ENCODE results near the gene CFAP47. TPM values are rescaled to one million over a fixed set of nuclear protein-coding genes. Genes with fewer than 3 reads are reported as not detected.
"Not testable (repeated sequence)": the region's sequence is repeated elsewhere in the genome, so short reads cannot be mapped to it uniquely, and the experiment has no call there.

Gene CFAP47
- total RNA-seq, 1 donor from 2014 or later: 0.54 TPM

DNA sequence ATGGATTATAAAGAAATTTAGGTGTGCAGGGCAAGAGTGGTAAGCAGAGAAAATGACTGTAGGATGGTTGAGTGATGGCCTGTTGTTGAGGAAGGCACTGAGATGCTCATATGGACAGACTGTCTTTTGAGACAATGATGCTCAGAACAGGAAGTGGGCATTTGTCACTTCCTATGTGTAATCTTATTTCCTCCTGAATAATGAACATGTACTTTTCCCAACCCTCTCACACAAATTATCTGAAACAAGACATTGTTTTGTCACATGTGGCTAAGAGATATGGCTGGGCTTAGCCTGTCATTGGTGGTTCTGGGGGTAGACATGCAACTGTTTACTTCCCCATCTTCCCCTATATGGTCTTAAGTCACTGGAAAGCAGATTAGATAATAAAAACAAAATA is 240.5 kb downstream of the CFAP47 start:
- no peak for DNase-seq (ENCODE audit: low spot score in 2 of 2, unreplicated experiment in 2 of 2)
- no peaks in the 10 kb centered on the region for H3K36me3 Mint-ChIP-seq
- H3K4me1 Mint-ChIP-seq: peaks cover 5% of the 10 kb centered on the region
- H3K27me3 Mint-ChIP-seq (ENCODE audit: low read depth): no peaks in the 10 kb centered on the region
- H3K27ac Mint-ChIP-seq: no peak overlapping the region
- TF ChIP-seq CTCF (IDR thresholded peaks at IDR 0.05; ENCODE audit: unreplicated experiment): no peak
- no peak overlapping the region for H3K4me3 Mint-ChIP-seq
- H3K9me3 Mint-ChIP-seq: peaks cover 19% of the 10 kb centered on the region

GRCh38 chrX:36198575-36198974 is 279.0 kb downstream of the CFAP47 start:
- H3K36me3 Mint-ChIP-seq: no peaks in the 10 kb centered on the region
- TF ChIP-seq CTCF (IDR thresholded peaks at IDR 0.05; ENCODE audit: unreplicated experiment): no peak
- no peak for DNase-seq (ENCODE audit: low spot score in 2 of 2, unreplicated experiment in 2 of 2)
- peaks cover 7% of the 10 kb centered on the region for H3K4me1 Mint-ChIP-seq
- no peak overlapping the region for H3K4me3 Mint-ChIP-seq
- peaks cover 29% of the 10 kb centered on the region for H3K9me3 Mint-ChIP-seq
- no peak overlapping the region for H3K27ac Mint-ChIP-seq
- H3K27me3 Mint-ChIP-seq (ENCODE audit: low read depth): no peaks in the 10 kb centered on the region

- no peaks in the 10 kb centered on the region for H3K36me3 Mint-ChIP-seq
- H3K9me3 Mint-ChIP-seq: peaks cover 20% of the 10 kb centered on the region
- DNase-seq (ENCODE audit: low spot score in 2 of 2, unreplicated experiment in 2 of 2): no peak
- no peak for TF ChIP-seq CTCF (IDR thresholded peaks at IDR 0.05; ENCODE audit: unreplicated experiment)
- H3K27me3 Mint-ChIP-seq (ENCODE audit: low read depth): no peaks in the 10 kb centered on the region
- no peak overlapping the region for H3K4me3 Mint-ChIP-seq
- H3K27ac Mint-ChIP-seq: no peak overlapping the region
- peaks cover 7% of the 10 kb centered on the region for H3K4me1 Mint-ChIP-seq
Measured at GRCh38 chrX:36199928-36200327, 280.4 kb downstream of the CFAP47 start.

GRCh38 chrX:36214924-36215323 is 295.4 kb downstream of the CFAP47 start:
- peaks cover 40% of the 10 kb centered on the region for H3K9me3 Mint-ChIP-seq
- no peaks in the 10 kb centered on the region for H3K4me1 Mint-ChIP-seq
- H3K4me3 Mint-ChIP-seq: no peak overlapping the region
- DNase-seq (ENCODE audit: low spot score in 2 of 2, unreplicated experiment in 2 of 2): no peak
- no peaks in the 10 kb centered on the region for H3K36me3 Mint-ChIP-seq
- no peaks in the 10 kb centered on the region for H3K27me3 Mint-ChIP-seq (ENCODE audit: low read depth)
- no peak for TF ChIP-seq CTCF (IDR thresholded peaks at IDR 0.05; ENCODE audit: unreplicated experiment)
- no peak overlapping the region for H3K27ac Mint-ChIP-seq

GRCh38 chrX:36218801-36219200 is 299.3 kb downstream of the CFAP47 start:
- no peak for TF ChIP-seq CTCF (IDR thresholded peaks at IDR 0.05; ENCODE audit: unreplicated experiment)
- H3K4me3 Mint-ChIP-seq: no peak overlapping the region
- H3K27ac Mint-ChIP-seq: no peak overlapping the region

GRCh38 chrX:36234840-36235528 is 315.4 kb downstream of the CFAP47 start:
- peaks cover 21% of the 10 kb centered on the region for H3K9me3 Mint-ChIP-seq
- H3K27ac Mint-ChIP-seq; DNase-seq (ENCODE audit: low spot score in 2 of 2, unreplicated experiment in 2 of 2); H3K4me3 Mint-ChIP-seq; H3K36me3 Mint-ChIP-seq; H3K4me1 Mint-ChIP-seq; H3K27me3 Mint-ChIP-seq (ENCODE audit: low read depth): not testable (repeated sequence)

More at GRCh38 chrX:36218801-36219200, 299.3 kb downstream of the CFAP47 start:
- Mint-ChIP-seq H3K4me1 (no peaks in the 10 kb centered on the region), H3K27me3 (ENCODE audit: low read depth) (no peaks in the 10 kb centered on the region), H3K9me3 (peaks cover 28% of the 10 kb centered on the region), H3K36me3 (no peaks in the 10 kb centered on the region)
- no peak for DNase-seq (ENCODE audit: low spot score in 2 of 2, unreplicated experiment in 2 of 2)

Measured in mesothelial cell of epicardium (in vitro differentiated cells).